GM12892 (cell line): ENCODE results near the gene COA1.

Source experiments
- POLR2A ChIP-seq: IDR thresholded peaks from 2 replicates; pipeline ENCODE4 v1.6.1; 2011; ENCODE audit warnings: low read depth, low read length, control low read depth
- POLR2AphosphoS5 ChIP-seq: IDR thresholded peaks from 2 replicates; pipeline ENCODE4 v1.6.1; 2011; ENCODE audit warnings: low read depth, low read length, control low read depth

DNA sequence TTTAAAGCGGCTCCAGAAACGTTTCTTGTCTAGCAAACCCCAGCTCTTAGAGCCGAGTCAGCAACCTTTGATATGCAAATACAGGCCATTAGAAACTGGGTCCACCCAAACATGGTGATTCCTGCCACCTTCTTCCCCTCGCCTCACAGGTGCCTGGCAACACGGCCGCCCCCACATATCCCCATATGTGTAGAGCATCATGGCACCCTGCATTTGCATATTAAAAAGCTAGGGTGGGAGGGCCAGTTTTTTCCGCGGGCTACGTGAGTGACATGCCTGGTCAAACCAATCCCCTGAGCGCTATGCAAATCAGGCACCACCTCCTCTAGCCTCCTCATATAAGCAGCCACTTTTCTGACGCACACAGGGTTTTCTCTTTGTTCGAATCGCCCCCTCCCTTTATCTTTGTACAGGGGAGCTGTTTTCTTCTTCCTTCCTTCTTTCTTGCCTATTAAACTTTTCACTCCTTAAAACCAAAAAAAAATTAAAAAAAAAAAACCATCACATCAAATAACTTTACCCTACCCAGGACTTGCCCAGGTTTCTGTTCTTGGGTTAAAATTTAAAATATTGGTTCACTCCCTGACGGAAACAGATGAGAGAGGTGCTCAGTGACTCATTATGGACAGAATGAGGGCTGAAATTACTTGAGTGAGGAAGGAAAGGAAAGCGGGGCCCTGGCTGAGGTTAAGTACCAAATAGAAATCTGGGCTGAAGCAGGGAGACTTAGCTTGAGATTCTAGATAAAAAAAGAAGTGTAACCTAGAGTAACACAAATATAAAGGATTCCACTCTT lies 59.8 kb downstream of the COA1 start:
- TF ChIP-seq POLR2A (no peak), POLR2AphosphoS5 (no peak)
